IMR-90 (cell line): ENCODE results near the gene UBXN2A. TPM values are rescaled to one million over a fixed set of nuclear protein-coding genes. Genes with fewer than 3 reads are reported as not detected.

Experiments used
- ATAC-seq: fragments of 200-7000 bp; cut with Tn5 transposase; 2 replicates; pipeline ENCODE4 v1.9.1; 2020; ENCODE audit warnings: low read depth, mild to moderate bottlenecking, moderate library complexity
- BruUV-seq: library from RNA; stranded (reverse); fragments of 400-500 nt; replicated peaks from 2 replicates; lab custom pipeline; 2021; lab: Mats Ljungman, UMichigan
- CTCF ChIA-PET: fragments of 300-600 bp; formaldehyde crosslinking; extraction: SDS; loops from one replicate; lab custom pipeline; 2021; ENCODE audit warnings: antibody characterized with exemption; lab: Yijun Ruan, JAX
- POLR2A ChIA-PET: fragments of 300-600 bp; sonication (Branson Sonifier 250); formaldehyde crosslinking; loops from one replicate; lab custom pipeline; 2022; ENCODE audit warnings: antibody characterized with exemption; ENCODE audit not compliant: unreplicated experiment; lab: Charles Lee
- DNase-seq: peaks from one replicate; pipeline ENCODE4 v3.0.0; 2013
- H2AFZ ChIP-seq: replicated peaks from 2 replicates; pipeline ENCODE3; 2013; ENCODE audit warnings: low read length, mild to moderate bottlenecking; ENCODE audit not compliant: poor library complexity
- H2AK5ac ChIP-seq: 2 replicates; pipeline ENCODE4 v1.6.1; 2013; ENCODE audit warnings: low read depth, low read length, inconsistent platforms
- H2AK9ac ChIP-seq: replicated peaks from 2 replicates; pipeline ENCODE3; 2013; ENCODE audit warnings: mild to moderate bottlenecking, low read depth, low read length, moderate library complexity; ENCODE audit not compliant: poor library complexity
- H2BK120ac ChIP-seq: 2 replicates; pipeline ENCODE4 v1.6.1; 2013; ENCODE audit warnings: low read depth, low read length, inconsistent platforms
- H2BK15ac ChIP-seq: 3 replicates; pipeline ENCODE4 v1.6.1; 2013; ENCODE audit warnings: low read depth, low read length, inconsistent platforms
- H2BK20ac ChIP-seq: 2 replicates; pipeline ENCODE4 v1.6.1; 2013; ENCODE audit warnings: low read depth, mild to moderate bottlenecking, inconsistent platforms, low read length, moderate library complexity
- H2BK5ac ChIP-seq: 2 replicates; pipeline ENCODE4 v1.6.1; 2013; ENCODE audit warnings: mild to moderate bottlenecking, low read depth, low read length, inconsistent platforms; ENCODE audit not compliant: poor library complexity, severe bottlenecking
- H3K14ac ChIP-seq: replicated peaks from 2 replicates; pipeline ENCODE4 v1.6.1; 2013; ENCODE audit warnings: low read depth, low read length, inconsistent platforms
- H3K18ac ChIP-seq: 2 replicates; pipeline ENCODE4 v1.6.1; 2013; ENCODE audit warnings: low read depth, low read length, control low read depth
- H3K23ac ChIP-seq: 2 replicates; pipeline ENCODE4 v1.6.1; 2013; ENCODE audit warnings: low read depth, low read length, inconsistent platforms
- H3K27ac ChIP-seq: 2 replicates; pipeline ENCODE4 v1.5.1; 2013; ENCODE audit warnings: mild to moderate bottlenecking, control low read depth, low read length; ENCODE audit not compliant: insufficient read depth
- H3K27me3 ChIP-seq: 2 replicates; pipeline ENCODE4 v1.6.1; 2013; ENCODE audit warnings: low read length; ENCODE audit not compliant: control insufficient read depth, insufficient read depth
- H3K36me3 ChIP-seq: 2 replicates; pipeline ENCODE4 v1.6.1; 2013; ENCODE audit warnings: low read length, mixed read lengths; ENCODE audit not compliant: control insufficient read depth, insufficient read depth
- H3K4ac ChIP-seq: 2 replicates; pipeline ENCODE4 v1.6.1; 2013; ENCODE audit warnings: low read depth, low read length, inconsistent platforms
- H3K4me1 ChIP-seq: 2 replicates; pipeline ENCODE4 v1.6.1; 2013; ENCODE audit warnings: low read length, mixed read lengths; ENCODE audit not compliant: control insufficient read depth, insufficient read depth
- H3K4me2 ChIP-seq: 2 replicates; pipeline ENCODE4 v1.6.1; 2013; ENCODE audit warnings: low read depth, mild to moderate bottlenecking, control low read depth, low read length, moderate library complexity
- H3K4me3 ChIP-seq: 2 replicates; pipeline ENCODE4 v1.5.1; 2013; ENCODE audit warnings: low read depth, mild to moderate bottlenecking, control low read depth, low read length, moderate library complexity; ENCODE audit not compliant: insufficient read depth
- H3K56ac ChIP-seq: 2 replicates; pipeline ENCODE4 v1.6.1; 2013; ENCODE audit warnings: low read length, inconsistent platforms; ENCODE audit not compliant: insufficient read depth; ENCODE audit errors: extremely low read depth
- H3K79me1 ChIP-seq, 2 experiments: 2 replicates each; pipeline ENCODE4 v1.6.1; 2013; ENCODE audit warnings: low read length in 2 of 2, inconsistent platforms in 1 of 2, low read depth in 1 of 2
- H3K9ac ChIP-seq: 2 replicates; pipeline ENCODE4 v1.6.1; 2013; ENCODE audit warnings: low read depth, low read length, control low read depth
- H3K9me1 ChIP-seq: 2 replicates; pipeline ENCODE4 v1.6.1; 2013; ENCODE audit warnings: low read length, inconsistent platforms; ENCODE audit not compliant: insufficient read depth
- H3K9me3 ChIP-seq: 2 replicates; pipeline ENCODE4 v1.6.1; 2013; ENCODE audit warnings: low read length; ENCODE audit not compliant: control insufficient read depth, insufficient read depth
- H4K20me1 ChIP-seq: 2 replicates; pipeline ENCODE4 v1.6.1; 2013; ENCODE audit warnings: low read length, inconsistent platforms; ENCODE audit not compliant: insufficient read depth
- H4K5ac ChIP-seq: 2 replicates; pipeline ENCODE4 v1.6.1; 2013; ENCODE audit warnings: mild to moderate bottlenecking, low read depth, low read length, control low read depth
- H4K8ac ChIP-seq, 2 experiments: 2 replicates each; pipeline ENCODE4 v1.6.1; 2013; ENCODE audit warnings: low read depth in 2 of 2, low read length in 2 of 2, control low read depth in 1 of 2, inconsistent platforms in 1 of 2
- H4K91ac ChIP-seq: 2 replicates; pipeline ENCODE4 v1.6.1; 2013; ENCODE audit warnings: low read depth, low read length, inconsistent platforms; ENCODE audit not compliant: insufficient read depth
- BHLHE40 ChIP-seq: fragments of 150-350 bp; IDR thresholded peaks from 2 replicates; pipeline ENCODE4 v1.6.1; 2016; ENCODE audit warnings: mild to moderate bottlenecking, low read depth, low read length
- CHD1 ChIP-seq: IDR thresholded peaks from 2 replicates; pipeline ENCODE4 v1.6.1; 2012; ENCODE audit warnings: low read depth, low read length, improper control_type of control experiment
- FOS ChIP-seq: fragments of 150-350 bp; IDR thresholded peaks from 2 replicates; pipeline ENCODE4 v1.6.1; 2016; ENCODE audit warnings: low read depth, low read length
- MAFK ChIP-seq: IDR thresholded peaks from 2 replicates; pipeline ENCODE4 v1.6.1; 2012; ENCODE audit warnings: low read depth, low read length, improper control_type of control experiment
- MXI1 ChIP-seq: IDR thresholded peaks from 2 replicates; pipeline ENCODE4 v1.6.1; 2012; ENCODE audit warnings: low read depth, mild to moderate bottlenecking, low read length, moderate library complexity, borderline replicate concordance
- NFE2L2 ChIP-seq: fragments of 150-350 bp; IDR thresholded peaks from 2 replicates; pipeline ENCODE4 v1.6.1; 2016; ENCODE audit warnings: low read depth, mild to moderate bottlenecking, low read length
- POLR2A ChIP-seq: IDR thresholded peaks from 2 replicates; pipeline ENCODE4 v1.6.1; 2012; ENCODE audit warnings: mild to moderate bottlenecking, low read depth, low read length
- RAD21 ChIP-seq: IDR thresholded peaks from 2 replicates; pipeline ENCODE4 v1.6.1; 2012; ENCODE audit warnings: low read length, improper control_type of control experiment
- SMC3 ChIP-seq: fragments of 150-350 bp; IDR thresholded peaks from 2 replicates; pipeline ENCODE4 v1.6.1; 2016; ENCODE audit warnings: low read depth, mild to moderate bottlenecking, antibody characterized with exemption, low read length, moderate library complexity
- WGBS, 2 experiments: methylation state at CpG; one replicate each; pipeline versions ENCODE4 v1.1.5 to v1.1.7; 2013; ENCODE audit warnings: missing lambda C conversion rate in 2 of 2; ENCODE audit not compliant: insufficient read length in 1 of 2; ENCODE audit errors: extremely low coverage in 2 of 2; 5-methylcytosine and 5-hydroxymethylcytosine counted together
- dilution Hi-C: fragments of 300-500 bp; cut with HindIII; formaldehyde crosslinking; loops from one replicate; pipeline ENCODE4 v1.14.3; 2018; ENCODE audit warnings: low sequenced_read_pairs; ENCODE audit not compliant: unreplicated experiment
- in situ Hi-C: fragments of 300-500 bp; cut with MboI; formaldehyde crosslinking; loops from 3 replicates; pipeline ENCODE4 v1.14.3; 2019; ENCODE audit warnings: low sequenced_read_pairs, inconsistent platforms, mixed read lengths
- intact Hi-C: fragments of 100-400 bp; cut with micrococcal nuclease; formaldehyde crosslinking; loops from 2 replicates; pipeline ENCODE4 v1.10.0; 2022
- polyA plus RNA-seq, 3 experiments: library from polyadenylated mRNA; depleted of rRNA; stranded (reverse); fragments of >200 nt; gene quantifications; 2 replicates each; pipeline ENCODE4 v1.2.3, GENCODE V29; 2012; ENCODE audit warnings: low replicate concordance in 1 of 3
- total RNA-seq: library from RNA; depleted of rRNA; stranded (reverse); fragments of >200 nt; gene quantifications from 2 replicates; pipeline ENCODE4 v1.2.3, GENCODE V29; 2012
- TF ChIP-seq, protein P1 (sequence below): fragments of 150-350 bp; IDR thresholded peaks from 2 replicates; pipeline ENCODE4 v1.6.1; 2016; ENCODE audit warnings: low read depth, mild to moderate bottlenecking, low read length, moderate library complexity, borderline replicate concordance
- TF ChIP-seq, protein P2 (sequence below): fragments of 150-350 bp; IDR thresholded peaks from 2 replicates; pipeline ENCODE4 v1.6.1; 2017; ENCODE audit warnings: mild to moderate bottlenecking, antibody characterized with exemption, low read length, low read depth

UBXN2A gene
- total and polyA plus RNA-seq, 2 of the 4 experiments (the other 2 are of a cell fraction): 4.6 to 7.7 TPM

DNA sequence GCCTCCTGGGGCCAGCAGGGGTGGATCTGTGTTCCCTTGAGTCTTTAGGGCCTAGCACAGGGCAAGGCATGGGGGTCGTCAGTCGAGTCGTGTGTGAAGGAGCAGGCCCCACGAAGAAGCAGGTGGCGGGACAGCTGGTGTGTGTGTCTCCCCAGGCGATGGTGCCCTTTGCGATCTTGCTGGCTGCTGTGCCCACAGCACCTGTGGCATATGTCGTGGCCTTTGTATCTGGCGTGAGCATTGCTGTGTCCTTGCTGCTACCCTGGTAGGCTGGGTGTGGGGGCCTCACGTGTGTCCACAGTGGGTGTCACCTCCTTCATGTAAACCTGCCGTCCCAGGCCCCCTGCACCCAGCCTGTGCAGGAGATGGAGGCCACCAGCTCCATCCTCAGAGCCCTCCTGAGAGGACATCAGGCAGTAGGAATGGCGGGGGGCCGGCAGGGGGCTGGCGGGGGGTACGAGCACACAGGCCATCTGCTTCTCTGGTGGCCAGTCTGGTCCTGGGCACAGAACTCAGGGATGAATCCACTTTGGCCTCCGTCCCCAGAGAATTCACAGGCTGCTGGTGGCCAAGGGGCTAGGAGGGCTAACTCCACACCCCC, 82.8 kb downstream of the UBXN2A start:
- Histone ChIP-seq H3K56ac (no peak overlapping the region), H2BK15ac (no peak overlapping the region), H3K4me2 (no peak overlapping the region), H4K5ac (no peak overlapping the region), H3K36me3 (peaks cover 11% of the 10 kb centered on the region), H2AK5ac (no peak overlapping the region), H3K4ac (no peak overlapping the region), H2BK120ac (no peak overlapping the region), H4K20me1 (no peaks in the 10 kb centered on the region; the same call in 1 of the 2 replicates), H3K27me3 (no peaks in the 10 kb centered on the region), H3K4me3 (no peak overlapping the region), H3K79me1 (peaks cover 0 to 12% of the 10 kb centered on the region in 2 experiments; a peak in 2 of 4 replicates), H3K9me3 (no peaks in the 10 kb centered on the region), H4K8ac (no peak overlapping the region), H2AK9ac (no peak overlapping the region), H2AFZ (no peak overlapping the region), H2BK5ac (no peak overlapping the region), H2BK20ac (no peak overlapping the region), H4K91ac (no peak overlapping the region), H3K9ac (no peak overlapping the region), H3K4me1 (no peaks in the 10 kb centered on the region), H3K9me1 (0 out of 2 replicates have a peak, but pooled peaks cover 9% of the 10 kb centered on the region), H3K18ac (no peak overlapping the region), H3K23ac (no peak overlapping the region), H3K27ac (no peak overlapping the region), H3K14ac (no peak overlapping the region)
- intact Hi-C loops: no loop called here
- no peak for DNase-seq
- WGBS, 2 experiments: 89% methylated on average over 9 of the region's 16 CpGs; no CpG with 5 or more reads in 1 of the 2 experiments
- no TSS peak for BruUV-seq
- dilution Hi-C loops: no loop called here
- ChIA-PET POLR2A (no interaction called here), CTCF (no interaction called here)
- TF ChIP-seq MXI1: no peak
- no peak for TF ChIP-seq CHD1
- no peak for TF ChIP-seq NFE2L2
- TF ChIP-seq, protein P1, sequence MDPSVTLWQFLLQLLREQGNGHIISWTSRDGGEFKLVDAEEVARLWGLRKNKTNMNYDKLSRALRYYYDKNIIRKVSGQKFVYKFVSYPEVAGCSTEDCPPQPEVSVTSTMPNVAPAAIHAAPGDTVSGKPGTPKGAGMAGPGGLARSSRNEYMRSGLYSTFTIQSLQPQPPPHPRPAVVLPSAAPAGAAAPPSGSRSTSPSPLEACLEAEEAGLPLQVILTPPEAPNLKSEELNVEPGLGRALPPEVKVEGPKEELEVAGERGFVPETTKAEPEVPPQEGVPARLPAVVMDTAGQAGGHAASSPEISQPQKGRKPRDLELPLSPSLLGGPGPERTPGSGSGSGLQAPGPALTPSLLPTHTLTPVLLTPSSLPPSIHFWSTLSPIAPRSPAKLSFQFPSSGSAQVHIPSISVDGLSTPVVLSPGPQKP: no peak
- no peak for TF ChIP-seq POLR2A
- no peak for TF ChIP-seq BHLHE40
- TF ChIP-seq MAFK: no peak
- no peak for TF ChIP-seq RAD21
- TF ChIP-seq, protein P2, sequence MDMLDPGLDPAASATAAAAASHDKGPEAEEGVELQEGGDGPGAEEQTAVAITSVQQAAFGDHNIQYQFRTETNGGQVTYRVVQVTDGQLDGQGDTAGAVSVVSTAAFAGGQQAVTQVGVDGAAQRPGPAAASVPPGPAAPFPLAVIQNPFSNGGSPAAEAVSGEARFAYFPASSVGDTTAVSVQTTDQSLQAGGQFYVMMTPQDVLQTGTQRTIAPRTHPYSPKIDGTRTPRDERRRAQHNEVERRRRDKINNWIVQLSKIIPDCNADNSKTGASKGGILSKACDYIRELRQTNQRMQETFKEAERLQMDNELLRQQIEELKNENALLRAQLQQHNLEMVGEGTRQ: no peak
- TF ChIP-seq FOS: no peak
- TF ChIP-seq SMC3: no peak
- in situ Hi-C loops: no loop called here
- no peak for ATAC-seq
